ENCODE data around the gene TEX29.

TEX29 gene

GRCh38 chr13:111319998-111320911 lies at the start of gene TEX29:
TEX29 (plus strand) TSS chr13:111320642; CDS start chr13:111320891, 249 bp downstream.
- no peak within 1 kb of the TSS for H3K4me3 ChIP-seq (ENCODE audit: low read depth, low read length)
- DNase-seq (ENCODE audit: low read depth), result no peak
- TF ChIP-seq POLR2A (IDR thresholded peaks at IDR 0.05; ENCODE audit: extremely low read depth, insufficient read length), result no peak
- no peak for TF ChIP-seq MYC (IDR thresholded peaks at IDR 0.05; ENCODE audit: low read depth, low read length)
- no peak for TF ChIP-seq CTCF (IDR thresholded peaks at IDR 0.05; ENCODE audit: low read depth, low read length)
- TF ChIP-seq, protein P1, sequence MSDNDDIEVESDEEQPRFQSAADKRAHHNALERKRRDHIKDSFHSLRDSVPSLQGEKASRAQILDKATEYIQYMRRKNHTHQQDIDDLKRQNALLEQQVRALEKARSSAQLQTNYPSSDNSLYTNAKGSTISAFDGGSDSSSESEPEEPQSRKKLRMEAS (IDR thresholded peaks at IDR 0.05; ENCODE audit: low read depth, low read length), result no peak

DNA sequence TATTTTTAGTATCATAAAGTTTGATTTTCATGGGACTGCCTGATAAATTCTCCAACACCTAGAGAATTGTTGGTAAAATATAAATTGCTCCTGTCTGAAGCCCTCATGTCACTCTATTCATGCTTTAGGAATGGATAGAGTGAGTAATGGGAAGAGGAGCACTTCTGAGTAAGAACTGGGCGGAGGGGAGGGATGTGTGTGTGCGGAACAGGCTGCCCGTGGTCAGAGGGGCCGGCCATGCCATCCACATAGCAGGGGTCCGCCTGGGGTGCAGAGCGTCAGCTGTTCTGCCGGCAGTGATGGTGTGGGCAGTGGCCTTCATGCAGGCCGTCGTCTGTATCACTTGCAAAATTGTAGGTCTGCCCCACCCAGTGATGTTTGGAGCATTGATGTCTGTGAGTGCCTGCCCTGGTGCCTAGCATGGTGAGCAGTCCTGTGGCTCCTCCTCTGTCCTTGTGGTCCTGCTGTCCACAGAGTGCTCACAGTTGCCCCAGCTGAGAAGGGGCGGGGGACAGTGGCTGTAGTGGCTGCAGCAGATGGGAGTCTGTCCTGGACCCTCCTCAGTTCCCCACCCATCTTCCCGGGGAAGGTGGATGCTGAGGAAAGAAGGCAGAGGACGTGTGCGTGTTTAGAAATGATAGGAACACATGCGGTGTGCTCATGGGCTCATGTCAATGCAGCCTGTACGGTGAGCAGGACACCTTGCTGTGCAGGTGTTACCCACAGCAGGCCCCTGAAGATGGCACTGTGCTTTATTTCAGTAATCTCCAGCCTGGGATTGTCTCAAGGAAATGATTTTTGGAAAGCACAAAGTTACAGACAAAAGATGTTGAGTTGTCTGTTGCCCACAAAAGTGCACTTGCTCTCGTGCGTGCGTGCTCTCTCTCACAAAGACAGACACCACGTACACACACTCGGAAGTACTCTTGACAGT lies 49.4 kb upstream of the TEX29 start:
- TF ChIP-seq, protein P1 (IDR thresholded peaks at IDR 0.05; ENCODE audit: low read depth, low read length), result no peak
- TF ChIP-seq POLR2A (IDR thresholded peaks at IDR 0.05; ENCODE audit: extremely low read depth, insufficient read length) (no peak), CTCF (IDR thresholded peaks at IDR 0.05; ENCODE audit: low read depth, low read length) (no peak), MYC (IDR thresholded peaks at IDR 0.05; ENCODE audit: low read depth, low read length) (no peak)
- H3K4me3 ChIP-seq (ENCODE audit: low read depth, low read length), result no peak overlapping the region
- no peak for DNase-seq (ENCODE audit: low read depth)

GRCh38 chr13:111272117-111272516 lies 48.3 kb upstream of the TEX29 start:
- H3K4me3 ChIP-seq (ENCODE audit: low read depth, low read length), result no peak overlapping the region
- TF ChIP-seq, protein P1 (IDR thresholded peaks at IDR 0.05; ENCODE audit: low read depth, low read length), result no peak
- TF ChIP-seq POLR2A (IDR thresholded peaks at IDR 0.05; ENCODE audit: extremely low read depth, insufficient read length), result no peak
- no peak for TF ChIP-seq CTCF (IDR thresholded peaks at IDR 0.05; ENCODE audit: low read depth, low read length)
- no peak for TF ChIP-seq MYC (IDR thresholded peaks at IDR 0.05; ENCODE audit: low read depth, low read length)
- DNase-seq (ENCODE audit: low read depth), result no peak

GRCh38 chr13:111275382-111275781 lies 45.1 kb upstream of the TEX29 start:
- TF ChIP-seq MYC (IDR thresholded peaks at IDR 0.05; ENCODE audit: low read depth, low read length) (no peak), POLR2A (IDR thresholded peaks at IDR 0.05; ENCODE audit: extremely low read depth, insufficient read length) (no peak), CTCF (IDR thresholded peaks at IDR 0.05; ENCODE audit: low read depth, low read length) (no peak)
- TF ChIP-seq, protein P1 (IDR thresholded peaks at IDR 0.05; ENCODE audit: low read depth, low read length), result no peak
- no peak for DNase-seq (ENCODE audit: low read depth)
- H3K4me3 ChIP-seq (ENCODE audit: low read depth, low read length), result no peak overlapping the region

DNA sequence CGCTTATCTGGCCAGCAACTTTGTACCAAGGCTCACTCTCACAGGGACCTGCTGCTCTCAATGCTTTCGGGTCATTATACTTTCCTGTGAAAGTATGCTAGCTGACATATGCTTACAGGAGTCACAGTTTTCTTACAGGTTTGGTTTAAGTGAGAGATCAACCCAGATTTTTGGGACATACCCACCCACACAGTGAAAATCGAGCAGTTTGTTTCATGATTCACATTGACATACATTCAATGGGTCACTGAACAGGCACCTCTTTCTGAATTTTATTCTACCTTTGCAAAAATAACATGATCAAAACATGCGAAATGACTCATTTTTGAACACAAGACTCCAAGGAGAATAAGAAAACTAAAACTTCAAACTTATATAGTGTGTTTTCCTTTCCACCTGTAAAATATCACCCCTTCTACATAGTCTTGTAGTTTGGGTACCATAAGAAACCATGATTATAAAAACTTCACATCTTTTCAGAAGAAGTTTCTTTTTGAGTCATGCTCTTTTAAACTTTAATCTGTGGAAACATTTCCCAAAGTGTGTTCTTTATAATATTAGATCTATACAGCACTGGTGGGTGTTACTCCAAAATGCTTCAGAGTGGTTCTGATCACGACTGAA lies 44.3 kb upstream of the TEX29 start:
- no peak overlapping the region for H3K4me3 ChIP-seq (ENCODE audit: low read depth, low read length)
- DNase-seq (ENCODE audit: low read depth), result no peak
- TF ChIP-seq MYC (IDR thresholded peaks at IDR 0.05; ENCODE audit: low read depth, low read length), result no peak
- no peak for TF ChIP-seq POLR2A (IDR thresholded peaks at IDR 0.05; ENCODE audit: extremely low read depth, insufficient read length)
- TF ChIP-seq, protein P1 (IDR thresholded peaks at IDR 0.05; ENCODE audit: low read depth, low read length), result no peak
- TF ChIP-seq CTCF (IDR thresholded peaks at IDR 0.05; ENCODE audit: low read depth, low read length), result no peak

All from NB4 (cell line).